Thyroid gland (tissue), 4 donors: ENCODE measurements around the gene ZFP1. TPM values are rescaled to one million over a fixed set of nuclear protein-coding genes. Genes with fewer than 3 reads are reported as not detected.

Experiments used
- DNase-seq, 2 donors: peaks; one replicate each; pipeline ENCODE4 v3.0.0-alpha.2; 2019
- H3K27ac ChIP-seq, 3 donors: fragments of 200-600 bp; sonication (generic); 1 replicate in 2 of 3; 2 replicates in 1 of 3; pipeline ENCODE4 v1.5.1; 2016 to 2019; ENCODE audit warnings: mild to moderate bottlenecking in 1 of 3, moderate library complexity in 1 of 3
- H3K27me3 ChIP-seq: fragments of 200-600 bp; sonication (generic); one replicate; pipeline ENCODE4 v1.5.1; 2019
- H3K36me3 ChIP-seq, 2 donors: fragments of 200-600 bp; sonication (generic); one replicate each; pipeline ENCODE4 v1.5.1; 2016 to 2019
- H3K4me1 ChIP-seq, 2 donors: fragments of 200-600 bp; sonication (generic); one replicate each; pipeline ENCODE4 v1.5.1; 2017 to 2019
- H3K4me3 ChIP-seq, 3 donors: fragments of 200-600 bp; sonication (generic); replicated peaks in 1 of 3; 1 replicate in 2 of 3; 2 replicates in 1 of 3; pipeline ENCODE4 v1.5.1; 2016; ENCODE audit warnings: mild to moderate bottlenecking in 1 of 3
- H3K9me3 ChIP-seq: fragments of 200-600 bp; sonication (generic); one replicate; pipeline ENCODE4 v1.5.1; 2017
- POLR2A ChIP-seq, 2 donors: fragments of 450-650 bp; IDR thresholded peaks; one replicate each; pipeline ENCODE4 v1.6.1; 2017; ENCODE audit warnings: antibody characterized with exemption in 2 of 2, mild to moderate bottlenecking in 2 of 2, moderate library complexity in 1 of 2
- WGBS, 2 donors: methylation state at CpG; one replicate each; pipeline ENCODE4 v1.1.5; 2017; 5-methylcytosine and 5-hydroxymethylcytosine counted together
- intact Hi-C: fragments of 100-400 bp; cut with DNase I; formaldehyde crosslinking; loops from one replicate; pipeline ENCODE4 v1.15.1; 2023
- total RNA-seq, 4 donors: library from RNA; depleted of rRNA; stranded (reverse); fragments of >200 nt; gene quantifications; one replicate each; pipeline ENCODE4 v1.2.3, GENCODE V29; 2016
- TF ChIP-seq, protein P1 (sequence below), 6 experiments: fragments of 200-600 bp in 3 of 6; fragments of 450-650 bp in 3 of 6; sonication (generic) in 3 of 6; IDR thresholded peaks; one replicate each; pipeline ENCODE4 v1.5.1; 2016 to 2019; ENCODE audit warnings: antibody characterized with exemption in 6 of 6, mild to moderate bottlenecking in 2 of 6, inconsistent platforms in 1 of 6, moderate library complexity in 1 of 6

ZFP1 gene
- total RNA-seq, 4 donors from 2014 or later = 16.8 to 43.3 (median 21.1) TPM

DNA sequence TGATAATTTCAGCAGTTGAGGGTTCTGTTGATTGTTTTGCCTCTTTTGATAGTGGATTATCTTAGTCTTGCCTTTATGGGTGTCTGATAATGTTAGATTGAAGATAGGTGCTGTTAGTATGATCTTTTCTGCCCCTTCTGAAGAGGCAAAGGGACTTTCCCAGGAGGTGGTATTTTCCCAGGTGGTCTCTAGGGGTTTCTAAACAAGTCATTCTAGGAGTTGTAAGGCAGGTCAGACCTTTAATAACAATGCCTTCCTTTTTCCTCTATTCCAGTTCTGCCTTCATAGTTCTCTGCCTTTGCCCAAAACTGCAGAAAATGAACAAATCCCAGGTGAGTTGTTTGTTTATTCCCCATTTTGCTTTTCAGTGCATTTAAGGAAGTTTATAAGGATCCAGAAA is 4.3 kb downstream of the ZFP1 start:
- no peak for DNase-seq
- no peak overlapping the region for H3K4me3 ChIP-seq
- no peaks in the 10 kb centered on the region for H3K36me3 ChIP-seq
- H3K27ac ChIP-seq = no peak overlapping the region
- no peaks in the 10 kb centered on the region for H3K27me3 ChIP-seq
- TF ChIP-seq POLR2A (IDR thresholded peaks at IDR 0.05) = no peak
- TF ChIP-seq, protein P1, sequence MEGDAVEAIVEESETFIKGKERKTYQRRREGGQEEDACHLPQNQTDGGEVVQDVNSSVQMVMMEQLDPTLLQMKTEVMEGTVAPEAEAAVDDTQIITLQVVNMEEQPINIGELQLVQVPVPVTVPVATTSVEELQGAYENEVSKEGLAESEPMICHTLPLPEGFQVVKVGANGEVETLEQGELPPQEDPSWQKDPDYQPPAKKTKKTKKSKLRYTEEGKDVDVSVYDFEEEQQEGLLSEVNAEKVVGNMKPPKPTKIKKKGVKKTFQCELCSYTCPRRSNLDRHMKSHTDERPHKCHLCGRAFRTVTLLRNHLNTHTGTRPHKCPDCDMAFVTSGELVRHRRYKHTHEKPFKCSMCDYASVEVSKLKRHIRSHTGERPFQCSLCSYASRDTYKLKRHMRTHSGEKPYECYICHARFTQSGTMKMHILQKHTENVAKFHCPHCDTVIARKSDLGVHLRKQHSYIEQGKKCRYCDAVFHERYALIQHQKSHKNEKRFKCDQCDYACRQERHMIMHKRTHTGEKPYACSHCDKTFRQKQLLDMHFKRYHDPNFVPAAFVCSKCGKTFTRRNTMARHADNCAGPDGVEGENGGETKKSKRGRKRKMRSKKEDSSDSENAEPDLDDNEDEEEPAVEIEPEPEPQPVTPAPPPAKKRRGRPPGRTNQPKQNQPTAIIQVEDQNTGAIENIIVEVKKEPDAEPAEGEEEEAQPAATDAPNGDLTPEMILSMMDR (IDR thresholded peaks at IDR 0.05) = no peak
- H3K4me1 ChIP-seq = peaks cover 16 to 17% of the 10 kb centered on the region in 2 donors
- intact Hi-C loops = no loop called here
- H3K9me3 ChIP-seq = no peaks in the 10 kb centered on the region

DNA sequence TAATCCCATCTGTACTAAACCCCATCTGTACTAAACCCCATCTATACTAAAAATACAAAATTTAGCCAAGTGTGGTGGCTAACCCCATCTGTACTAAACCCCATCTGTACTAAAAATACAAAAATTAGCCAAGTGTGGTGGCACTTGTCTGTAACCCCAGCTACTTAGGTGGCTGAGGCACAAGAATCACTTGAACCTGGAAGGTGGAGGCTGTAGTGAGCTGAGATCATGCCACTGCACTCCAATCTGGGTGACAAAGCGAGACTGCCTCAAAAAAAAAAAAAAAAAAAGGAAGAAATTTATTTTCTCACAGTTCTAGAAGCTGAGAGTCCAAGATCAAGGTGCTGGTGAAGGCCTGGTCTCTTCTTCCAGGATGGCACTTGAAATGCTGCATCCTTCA is 12.1 kb downstream of the ZFP1 start:
- Histone ChIP-seq H3K36me3 (no peaks in the 10 kb centered on the region), H3K9me3 (no peaks in the 10 kb centered on the region), H3K4me1 (peaks cover 25 to 37% of the 10 kb centered on the region in 2 donors), H3K27me3 (no peaks in the 10 kb centered on the region), H3K27ac (peak overlapping the region; percentile 7 to 62 (median 35)), H3K4me3 (no peak overlapping the region)
- TF ChIP-seq, protein P1 (IDR thresholded peaks at IDR 0.05) = no peak
- no peak for TF ChIP-seq POLR2A (IDR thresholded peaks at IDR 0.05)
- intact Hi-C loops = no loop called here
- peak; percentile 65 to 71 for DNase-seq
- WGBS, 2 donors = 23 to 36% methylated on average over 1 of the region's 1 CpG

DNA sequence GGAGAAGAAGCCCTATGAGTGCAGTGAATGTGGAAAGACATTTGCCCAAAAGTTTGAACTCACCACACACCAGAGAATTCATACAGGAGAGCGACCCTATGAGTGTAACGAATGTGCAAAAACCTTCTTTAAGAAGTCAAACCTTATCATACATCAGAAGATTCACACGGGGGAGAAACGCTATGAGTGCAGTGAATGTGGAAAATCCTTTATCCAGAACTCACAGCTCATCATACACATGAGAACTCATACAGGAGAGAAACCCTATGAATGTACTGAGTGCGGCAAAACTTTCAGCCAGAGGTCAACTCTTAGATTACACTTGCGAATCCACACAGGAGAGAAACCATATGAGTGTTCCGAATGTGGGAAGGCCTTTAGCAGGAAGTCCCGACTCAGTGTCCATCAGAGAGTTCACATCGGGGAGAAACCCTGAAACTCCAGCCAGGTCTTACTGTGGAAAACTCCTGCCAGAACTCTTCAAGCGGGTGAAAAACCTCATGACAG is 21.6 kb downstream of the ZFP1 start:
- intact Hi-C loops = no loop called here
- Histone ChIP-seq H3K36me3 (peaks cover 24 to 35% of the 10 kb centered on the region in 2 donors), H3K9me3 (no peaks in the 10 kb centered on the region)

DNA sequence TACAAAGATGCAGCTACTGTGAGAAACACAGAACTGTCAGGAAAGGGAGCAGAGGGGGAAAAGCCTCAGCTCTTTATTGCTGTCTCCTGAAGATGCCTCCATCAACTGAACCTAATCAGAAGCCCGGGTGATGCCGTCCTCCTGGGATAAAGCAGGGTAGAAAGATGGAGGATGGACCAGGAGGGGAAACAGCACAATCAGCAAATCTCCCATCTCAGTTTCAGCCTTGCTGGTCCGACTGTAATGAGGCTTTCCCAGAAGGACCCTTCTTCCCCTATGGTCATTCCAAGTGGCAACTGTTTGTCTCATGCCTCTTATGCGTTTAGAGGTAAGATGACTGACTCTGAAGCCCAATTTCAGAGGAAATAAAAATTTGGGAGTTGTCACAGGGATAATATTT is 24.3 kb downstream of the ZFP1 start:
- intact Hi-C loops = no loop called here
- Histone ChIP-seq H3K36me3 (peaks cover 22 to 25% of the 10 kb centered on the region in 2 donors), H3K4me3 (no peak overlapping the region), H3K4me1 (no peaks in the 10 kb centered on the region), H3K27ac (no peak overlapping the region), H3K9me3 (no peaks in the 10 kb centered on the region), H3K27me3 (no peaks in the 10 kb centered on the region)
- WGBS, 2 donors = 97 to 99% methylated on average over 4 of the region's 4 CpGs
- TF ChIP-seq, protein P1 (IDR thresholded peaks at IDR 0.05) = no peak
- TF ChIP-seq POLR2A (IDR thresholded peaks at IDR 0.05) = no peak
- DNase-seq = no peak

More for the DNA sequence above, 21.6 kb downstream of the ZFP1 start:
- H3K4me1 ChIP-seq = no peaks in the 10 kb centered on the region
- no peaks in the 10 kb centered on the region for H3K27me3 ChIP-seq
- no peak overlapping the region for H3K4me3 ChIP-seq
- 95 to 97% methylated on average over 10 of the region's 10 CpGs for WGBS, 2 donors
- H3K27ac ChIP-seq = no peak overlapping the region
- TF ChIP-seq POLR2A (IDR thresholded peaks at IDR 0.05) = no peak
- TF ChIP-seq, protein P1 (IDR thresholded peaks at IDR 0.05) = no peak
- DNase-seq = no peak

DNA sequence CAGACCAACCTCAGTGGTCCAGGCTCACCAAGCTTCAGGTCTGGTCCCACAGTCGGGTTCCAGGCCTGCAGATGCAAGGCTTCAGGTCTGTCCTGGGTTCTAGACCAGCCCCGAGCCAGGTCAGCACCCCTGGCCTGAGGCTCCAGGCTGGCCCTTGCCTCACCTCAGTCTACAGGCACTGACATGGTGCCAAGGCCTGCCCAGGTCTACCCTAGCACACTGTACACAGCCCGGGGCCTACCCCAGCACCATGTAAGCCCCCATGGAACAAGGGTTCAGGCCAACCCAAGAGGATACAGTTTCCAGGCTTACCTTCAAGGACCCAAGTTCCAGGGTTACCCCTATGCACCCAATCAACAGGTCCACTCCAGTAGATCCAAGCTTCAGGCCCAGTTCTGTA is 26.8 kb downstream of the ZFP1 start:
- no peak for DNase-seq
- no peak overlapping the region for H3K27ac ChIP-seq
- no peaks in the 10 kb centered on the region for H3K9me3 ChIP-seq
- no peak overlapping the region for H3K4me3 ChIP-seq
- no peak for TF ChIP-seq POLR2A (IDR thresholded peaks at IDR 0.05)
- TF ChIP-seq, protein P1 (IDR thresholded peaks at IDR 0.05) = no peak
- peaks cover 0 to 2% of the 10 kb centered on the region in 2 donors for H3K36me3 ChIP-seq
- intact Hi-C loops = no loop called here
- H3K27me3 ChIP-seq = no peaks in the 10 kb centered on the region
- H3K4me1 ChIP-seq = no peaks in the 10 kb centered on the region
- 94% methylated on average over 3 of the region's 3 CpGs; no CpG with 5 or more reads in 1 of the 2 donors for WGBS, 2 donors
